ENCODE data around the gene ERC1. TPM values are rescaled to one million over a fixed set of nuclear protein-coding genes. Genes with fewer than 3 reads are reported as not detected.

ERC1 gene
- total RNA-seq, 1 experiment from 2014 or later = 39.4 TPM

GRCh38 chr12:1297639-1298175 is 306.7 kb downstream of the ERC1 start:
- H3K4me1 Mint-ChIP-seq (ENCODE audit: low read depth, unreplicated experiment) = no peaks in the 10 kb centered on the region
- H3K4me3 Mint-ChIP-seq (ENCODE audit: low read depth, unreplicated experiment) = no peak overlapping the region
- TF ChIP-seq, protein P1, sequence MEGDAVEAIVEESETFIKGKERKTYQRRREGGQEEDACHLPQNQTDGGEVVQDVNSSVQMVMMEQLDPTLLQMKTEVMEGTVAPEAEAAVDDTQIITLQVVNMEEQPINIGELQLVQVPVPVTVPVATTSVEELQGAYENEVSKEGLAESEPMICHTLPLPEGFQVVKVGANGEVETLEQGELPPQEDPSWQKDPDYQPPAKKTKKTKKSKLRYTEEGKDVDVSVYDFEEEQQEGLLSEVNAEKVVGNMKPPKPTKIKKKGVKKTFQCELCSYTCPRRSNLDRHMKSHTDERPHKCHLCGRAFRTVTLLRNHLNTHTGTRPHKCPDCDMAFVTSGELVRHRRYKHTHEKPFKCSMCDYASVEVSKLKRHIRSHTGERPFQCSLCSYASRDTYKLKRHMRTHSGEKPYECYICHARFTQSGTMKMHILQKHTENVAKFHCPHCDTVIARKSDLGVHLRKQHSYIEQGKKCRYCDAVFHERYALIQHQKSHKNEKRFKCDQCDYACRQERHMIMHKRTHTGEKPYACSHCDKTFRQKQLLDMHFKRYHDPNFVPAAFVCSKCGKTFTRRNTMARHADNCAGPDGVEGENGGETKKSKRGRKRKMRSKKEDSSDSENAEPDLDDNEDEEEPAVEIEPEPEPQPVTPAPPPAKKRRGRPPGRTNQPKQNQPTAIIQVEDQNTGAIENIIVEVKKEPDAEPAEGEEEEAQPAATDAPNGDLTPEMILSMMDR (IDR thresholded peaks at IDR 0.05; ENCODE audit: unreplicated experiment) = no peak
- CTCF ChIA-PET = interaction anchor here (0.6 to 0.7 kb wide), 4 partner anchors 10 to 231 kb away, joined by 3 read pairs; no protein-coding TSS in a partner anchor
- H3K36me3 Mint-ChIP-seq (ENCODE audit: insufficient read depth, unreplicated experiment) = no peaks in the 10 kb centered on the region
- peaks cover 8% of the 10 kb centered on the region for H3K9me3 Mint-ChIP-seq (ENCODE audit: low read depth, unreplicated experiment)
- intact Hi-C loops (cut with micrococcal nuclease; ENCODE audit: unreplicated experiment) = no loop called here
- no peak for DNase-seq
- BruUV-seq (replicated peaks) = no TSS peak
- no peaks in the 10 kb centered on the region for H3K27me3 Mint-ChIP-seq (ENCODE audit: unreplicated experiment)
- no peak overlapping the region for H3K27ac Mint-ChIP-seq (ENCODE audit: unreplicated experiment)

DNA sequence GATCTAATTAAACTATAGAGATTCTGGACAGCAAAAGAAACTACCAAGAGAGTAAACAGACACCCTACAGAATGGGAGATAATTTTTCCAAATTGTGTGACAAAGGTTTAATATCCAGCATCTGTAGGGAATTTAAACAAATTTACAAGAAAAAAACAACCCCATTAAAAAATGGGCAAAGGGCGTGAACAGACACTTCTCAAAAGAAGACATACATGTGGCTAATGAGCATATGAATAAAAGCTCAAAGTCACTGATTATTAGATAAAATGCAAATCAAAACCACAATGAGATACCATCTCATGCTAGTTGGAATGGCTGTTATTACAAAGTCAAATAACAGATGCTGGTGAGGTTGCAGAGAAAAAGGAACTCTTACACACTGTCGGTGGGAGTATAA is 309.4 kb downstream of the ERC1 start:
- TF ChIP-seq, protein P1 (IDR thresholded peaks at IDR 0.05; ENCODE audit: unreplicated experiment) = no peak
- BruUV-seq (replicated peaks) = no TSS peak
- H3K36me3 Mint-ChIP-seq (ENCODE audit: insufficient read depth, unreplicated experiment) = no peaks in the 10 kb centered on the region

DNA sequence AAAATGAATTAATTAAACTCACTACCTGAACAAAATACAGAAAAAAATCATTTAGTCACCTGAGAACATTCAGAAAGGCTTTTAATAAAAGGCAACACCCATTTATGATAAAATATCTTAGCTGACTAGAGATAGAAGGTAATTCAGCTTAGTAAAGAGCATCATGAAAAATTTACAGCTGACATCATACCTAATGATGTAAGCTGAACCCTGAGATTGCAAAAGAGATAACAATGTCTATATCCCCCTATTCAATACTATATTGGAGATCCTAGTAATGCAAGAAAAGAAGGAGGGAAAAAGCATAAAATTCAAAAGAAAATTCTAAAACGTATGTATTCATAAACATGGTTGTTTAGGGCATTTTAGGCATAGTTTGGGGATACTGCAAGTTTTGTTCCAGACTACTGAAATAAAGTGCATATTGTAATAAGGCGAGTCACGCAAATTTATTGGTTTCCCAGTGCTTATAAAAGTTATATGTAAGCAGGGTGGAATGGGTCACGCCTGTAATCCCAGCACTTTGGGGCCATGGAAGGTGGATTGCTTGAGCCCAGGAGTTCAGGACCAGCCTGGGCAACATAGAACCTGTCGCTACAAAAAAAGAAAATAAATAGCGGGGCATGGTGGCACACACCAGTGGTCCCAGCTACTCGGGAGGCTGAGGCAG is 311.3 kb downstream of the ERC1 start:
- H3K9me3 Mint-ChIP-seq (ENCODE audit: low read depth, unreplicated experiment) = peaks cover 8% of the 10 kb centered on the region
- TF ChIP-seq, protein P1 (IDR thresholded peaks at IDR 0.05; ENCODE audit: unreplicated experiment) = no peak
- no peaks in the 10 kb centered on the region for H3K4me1 Mint-ChIP-seq (ENCODE audit: low read depth, unreplicated experiment)
- CTCF ChIA-PET = interaction anchor here (1.2 kb wide), 1 partner anchor 11 kb away, joined by 3 read pairs; no protein-coding TSS in a partner anchor
- H3K27me3 Mint-ChIP-seq (ENCODE audit: unreplicated experiment) = no peaks in the 10 kb centered on the region
- H3K27ac Mint-ChIP-seq (ENCODE audit: unreplicated experiment) = no peak overlapping the region
- H3K36me3 Mint-ChIP-seq (ENCODE audit: insufficient read depth, unreplicated experiment) = no peaks in the 10 kb centered on the region
- H3K4me3 Mint-ChIP-seq (ENCODE audit: low read depth, unreplicated experiment) = no peak overlapping the region
- no peak for DNase-seq
- intact Hi-C loops (cut with micrococcal nuclease; ENCODE audit: unreplicated experiment) = no loop called here
- no TSS peak for BruUV-seq (replicated peaks)

More for the DNA sequence above, 309.4 kb downstream of the ERC1 start:
- no peak for DNase-seq
- intact Hi-C loops (cut with micrococcal nuclease; ENCODE audit: unreplicated experiment) = no loop called here
- peaks cover 8% of the 10 kb centered on the region for H3K9me3 Mint-ChIP-seq (ENCODE audit: low read depth, unreplicated experiment)
- H3K27ac Mint-ChIP-seq (ENCODE audit: unreplicated experiment) = no peak overlapping the region
- CTCF ChIA-PET = no interaction called here
- no peak overlapping the region for H3K4me3 Mint-ChIP-seq (ENCODE audit: low read depth, unreplicated experiment)
- no peaks in the 10 kb centered on the region for H3K4me1 Mint-ChIP-seq (ENCODE audit: low read depth, unreplicated experiment)
- no peaks in the 10 kb centered on the region for H3K27me3 Mint-ChIP-seq (ENCODE audit: unreplicated experiment)

GRCh38 chr12:1305063-1305434 is 314.0 kb downstream of the ERC1 start:
- CTCF ChIA-PET = interaction anchor here (1.2 kb wide), 1 partner anchor 14 kb away, joined by 3 read pairs; no protein-coding TSS in a partner anchor
- intact Hi-C loops (cut with micrococcal nuclease; ENCODE audit: unreplicated experiment) = no loop called here
- Mint-ChIP-seq H3K4me1 (ENCODE audit: low read depth, unreplicated experiment) (no peaks in the 10 kb centered on the region), H3K27ac (ENCODE audit: unreplicated experiment) (no peak overlapping the region), H3K9me3 (ENCODE audit: low read depth, unreplicated experiment) (peaks cover 3% of the 10 kb centered on the region), H3K4me3 (ENCODE audit: low read depth, unreplicated experiment) (no peak overlapping the region), H3K27me3 (ENCODE audit: unreplicated experiment) (no peaks in the 10 kb centered on the region), H3K36me3 (ENCODE audit: insufficient read depth, unreplicated experiment) (no peaks in the 10 kb centered on the region)
- TF ChIP-seq, protein P1 (IDR thresholded peaks at IDR 0.05; ENCODE audit: unreplicated experiment) = no peak
- no peak for DNase-seq
- no TSS peak for BruUV-seq (replicated peaks)
